Right cardiac atrium (tissue), 5 donors: Measurements from ENCODE around the gene C1GALT1C1L. TPM values are rescaled to one million over a fixed set of nuclear protein-coding genes. Genes with fewer than 3 reads are reported as not detected.
"Not testable (repeated sequence)": the region's sequence is repeated elsewhere in the genome, so short reads cannot be mapped to it uniquely, and the experiment has no call there.

ENCODE experiments used
- ATAC-seq, 2 donors: fragments of 200-7000 bp; cut with Tn5 transposase; one replicate each; pipeline versions ENCODE4 v1.8.0 to v1.9.1; 2020; ENCODE audit warnings: moderate library complexity in 2 of 2, mild to moderate bottlenecking in 1 of 2
- DNase-seq, 3 donors: peaks; one replicate each; pipeline ENCODE4 v3.0.0-alpha.2; 2020
- H3K27ac ChIP-seq: one replicate; pipeline ENCODE4 v1.5.1; 2013; ENCODE audit warnings: mild to moderate bottlenecking, low read length, control low read depth, moderate library complexity
- H3K27me3 ChIP-seq: one replicate; pipeline ENCODE4 v1.6.1; 2013; ENCODE audit not compliant: control insufficient read depth, insufficient read depth
- H3K4me1 ChIP-seq: one replicate; pipeline ENCODE4 v1.6.1; 2013; ENCODE audit warnings: low read length; ENCODE audit not compliant: control insufficient read depth, insufficient read depth
- H3K4me3 ChIP-seq: one replicate; pipeline ENCODE4 v1.5.1; 2013; ENCODE audit warnings: low read length, control low read depth
- H3K9me3 ChIP-seq: one replicate; pipeline ENCODE4 v1.6.1; 2013; ENCODE audit warnings: low read length; ENCODE audit not compliant: control insufficient read depth
- WGBS: extraction: QIAGEN DNeasy Blood & Tissue Kit; methylation state at CpG from one replicate; pipeline ENCODE4 v1.1.7; 2013; 5-methylcytosine and 5-hydroxymethylcytosine counted together
- intact Hi-C, 4 donors: fragments of 100-400 bp; cut with DNase I; formaldehyde crosslinking; loops; one replicate each; pipeline versions ENCODE4 v1.11.0 to v1.14.0; 2022 to 2023
- polyA plus RNA-seq: library from polyadenylated mRNA; stranded (reverse); fragments of 200-250 nt; gene quantifications from one replicate; pipeline ENCODE4 v1.2.3, GENCODE V29; 2013
- total RNA-seq, 4 donors: library from RNA; stranded (reverse); fragmentation: NEBNext Ultra II Directional; extraction: Animal tissue kit (Norgen Biotek cat#: 25700); gene quantifications; one replicate each; pipeline ENCODE4 v1.2.1, GENCODE V29; 2021
- donor health status: healthy with polysubstance abuse.
- donor health status: DM: no; HTN: yes; CAD: no.
- donor health status: DM: no; HTN: no; CAD: no.
- donor health status: DM: no; HTN: yes; CAD: no; lungs with severe emphysema.
- donor health status: DM: yes; HTN: yes; CAD: no.

C1GALT1C1L gene
- total and polyA plus RNA-seq, 5 donors: 1.4 to 3.5 (median 2.9) TPM

- Histone ChIP-seq H3K27ac (no peak overlapping the region), H3K4me3 (no peak overlapping the region)
Measured at GRCh38 chr2:43707255-43708015, 31.2 kb upstream of the C1GALT1C1L start.

GRCh38 chr2:43701111-43701510 lies 24.9 kb upstream of the C1GALT1C1L start:
- Histone ChIP-seq H3K9me3 (no peaks in the 10 kb centered on the region), H3K4me3 (no peak overlapping the region), H3K27ac (no peak overlapping the region), H3K27me3 (no peaks in the 10 kb centered on the region), H3K4me1 (no peaks in the 10 kb centered on the region)
- no peak for ATAC-seq
- DNase-seq: no peak
- intact Hi-C loops: no loop called here

More at GRCh38 chr2:43707255-43708015, 31.2 kb upstream of the C1GALT1C1L start:
- DNase-seq (peak; percentile 75 to 84 (median 78)), ATAC-seq (peak; percentile 88 to 98)
- H3K4me1 ChIP-seq: no peaks in the 10 kb centered on the region
- no peaks in the 10 kb centered on the region for H3K27me3 ChIP-seq
- intact Hi-C loops: no loop called here
- H3K9me3 ChIP-seq: no peaks in the 10 kb centered on the region
- 41% methylated on average over 7 of the region's 7 CpGs for WGBS

- Histone ChIP-seq H3K4me1 (no peaks in the 10 kb centered on the region), H3K27me3 (no peaks in the 10 kb centered on the region), H3K27ac (peak overlapping the region; percentile 24), H3K9me3 (no peaks in the 10 kb centered on the region), H3K4me3 (no peak overlapping the region)
- DNase-seq (no peak), ATAC-seq (no peak)
- intact Hi-C loops: no loop called here
- 55% methylated on average over 3 of the region's 3 CpGs for WGBS
Measured at GRCh38 chr2:43699761-43700160, 23.5 kb upstream of the C1GALT1C1L start.

- intact Hi-C loops, DNase-seq, H3K27ac ChIP-seq, H3K27me3 ChIP-seq, H3K4me3 ChIP-seq, H3K9me3 ChIP-seq, H3K4me1 ChIP-seq, ATAC-seq: not testable (repeated sequence)
- WGBS: 91% methylated on average over 6 of the region's 6 CpGs
Measured at GRCh38 chr2:43698140-43698539, 21.9 kb upstream of the C1GALT1C1L start.

GRCh38 chr2:43692428-43692994 lies 16.3 kb upstream of the C1GALT1C1L start:
- DNase-seq: no peak

GRCh38 chr2:43689999-43690398 lies 13.8 kb upstream of the C1GALT1C1L start:
- ATAC-seq (no peak), DNase-seq (no peak)
- H3K9me3 ChIP-seq: no peaks in the 10 kb centered on the region
- intact Hi-C loops: no loop called here
- no peak overlapping the region for H3K4me3 ChIP-seq
- H3K27ac ChIP-seq: no peak overlapping the region
- 71% methylated on average over 2 of the region's 2 CpGs for WGBS
- H3K4me1 ChIP-seq: no peaks in the 10 kb centered on the region
- H3K27me3 ChIP-seq: no peaks in the 10 kb centered on the region

More at GRCh38 chr2:43692428-43692994, 16.3 kb upstream of the C1GALT1C1L start:
- H3K27me3 ChIP-seq: no peaks in the 10 kb centered on the region
- no peaks in the 10 kb centered on the region for H3K9me3 ChIP-seq
- H3K27ac ChIP-seq: no peak overlapping the region
- H3K4me1 ChIP-seq: no peaks in the 10 kb centered on the region
- intact Hi-C loops: no loop called here
- H3K4me3 ChIP-seq: no peak overlapping the region
- 87% methylated on average over 5 of the region's 5 CpGs for WGBS
- ATAC-seq: no peak

GRCh38 chr2:43685357-43685756 lies 9.1 kb upstream of the C1GALT1C1L start:
- WGBS: 65% methylated on average over 5 of the region's 5 CpGs
- no peak overlapping the region for H3K4me3 ChIP-seq
- H3K4me1 ChIP-seq: no peaks in the 10 kb centered on the region
- no peaks in the 10 kb centered on the region for H3K27me3 ChIP-seq
- no peaks in the 10 kb centered on the region for H3K9me3 ChIP-seq
- DNase-seq (no peak), ATAC-seq (no peak)
- H3K27ac ChIP-seq: no peak overlapping the region
- intact Hi-C loops: no loop called here

- H3K4me3 ChIP-seq, H3K27me3 ChIP-seq, ATAC-seq, H3K27ac ChIP-seq, H3K9me3 ChIP-seq, H3K4me1 ChIP-seq, intact Hi-C loops: not testable (repeated sequence)
- 98% methylated on average over 32 of the region's 32 CpGs for WGBS
- peak in 1 of 3 donors; percentile 56 for DNase-seq
Measured at GRCh38 chr2:43677783-43678182, 1.6 kb upstream of the C1GALT1C1L start.

- 54% methylated on average over 14 of the region's 14 CpGs for WGBS
- ATAC-seq: no peak
Measured at GRCh38 chr2:43675646-43676321, 445 bp downstream of the C1GALT1C1L start.

GRCh38 chr2:43657241-43657640 lies 19.0 kb downstream of the C1GALT1C1L start:
- DNase-seq (no peak), ATAC-seq (no peak)
- Histone ChIP-seq H3K27me3 (no peaks in the 10 kb centered on the region), H3K4me1 (no peaks in the 10 kb centered on the region), H3K4me3 (no peak overlapping the region), H3K27ac (no peak overlapping the region), H3K9me3 (no peaks in the 10 kb centered on the region)
- intact Hi-C loops: no loop called here
- 88% methylated on average over 3 of the region's 3 CpGs for WGBS

More at GRCh38 chr2:43675646-43676321, 445 bp downstream of the C1GALT1C1L start:
- Histone ChIP-seq H3K4me3 (peak overlapping the region; percentile 87), H3K4me1 (no peaks in the 10 kb centered on the region), H3K27me3 (no peaks in the 10 kb centered on the region), H3K9me3 (no peaks in the 10 kb centered on the region), H3K27ac (no peak overlapping the region)
- DNase-seq: no peak
- intact Hi-C loops: no loop called here

- H3K9me3 ChIP-seq: no peaks in the 10 kb centered on the region
- intact Hi-C loops: no loop called here
- H3K27ac ChIP-seq: no peak overlapping the region
- DNase-seq: no peak
- no peak overlapping the region for H3K4me3 ChIP-seq
- no peaks in the 10 kb centered on the region for H3K27me3 ChIP-seq
- WGBS: 76% methylated on average over 2 of the region's 2 CpGs
- no peaks in the 10 kb centered on the region for H3K4me1 ChIP-seq
- no peak for ATAC-seq
Measured at GRCh38 chr2:43653506-43653905, 22.7 kb downstream of the C1GALT1C1L start.
